ENCODE measurements around the gene PBRM1. TPM values are rescaled to one million over a fixed set of nuclear protein-coding genes. Genes with fewer than 3 reads are reported as not detected.
A peak's percentile ranks its signal among the peaks of the same experiment; 100 is the strongest.

The PBRM1 gene
- total and polyA plus RNA-seq, 2 donors (not counting 1 experiment from before 2014, with no cell fraction given): 37.2 to 97.3 TPM

GRCh38 chr3:52536112-52536368, 149.7 kb downstream of the PBRM1 start:
- Histone ChIP-seq H3K9me3 (ENCODE audit: control insufficient read depth, insufficient read depth, low read depth, low read length) (no peaks in the 10 kb centered on the region), H2AFZ (ENCODE audit: low read length) (no peak overlapping the region), H3K79me2 (ENCODE audit: control insufficient read depth, insufficient read depth, low read length) (peaks cover 46% of the 10 kb centered on the region), H4K20me1 (ENCODE audit: control insufficient read depth, extremely low read depth, insufficient read depth, low read length) (no peaks in the 10 kb centered on the region), H3K27me3 (ENCODE audit: control insufficient read depth, insufficient read depth, low read length) (no peaks in the 10 kb centered on the region), H3K36me3 (ENCODE audit: control insufficient read depth, insufficient read depth, low read length) (no peaks in the 10 kb centered on the region), H3K4me1 (ENCODE audit: control insufficient read depth, extremely low read depth, insufficient read depth, low read length) (peaks cover 11% of the 10 kb centered on the region), H3K9ac (ENCODE audit: insufficient read depth, low read length) (no peak overlapping the region), H3K4me3 (replicated peaks in 1 of 4; ENCODE audit: control extremely low read depth in 1 of 4, insufficient read depth in 1 of 4, low read depth in 3 of 4, low read length in 4 of 4) (peak overlapping the region in 2 of 4 experiments; percentile 19 to 45), H3K27ac (ENCODE audit: insufficient read depth, low read length) (no peak overlapping the region), H3K4me2 (ENCODE audit: extremely low read depth, insufficient read depth, low read length) (peak overlapping the region; percentile 79)
- no peak for DNase-seq (ENCODE audit: low read depth in 2 of 2)
- TF ChIP-seq CTCF (conservative IDR thresholded peaks at IDR 0.05 in 1 of 2, IDR thresholded peaks at IDR 0.05 in 1 of 2; ENCODE audit: low read depth in 1 of 2, low read length in 2 of 2): no peak
- TF ChIP-seq EZH2 (IDR thresholded peaks at IDR 0.05; ENCODE audit: low read length, missing control alignments): no peak

- TF ChIP-seq EZH2 (IDR thresholded peaks at IDR 0.05; ENCODE audit: low read length, missing control alignments): no peak
- TF ChIP-seq CTCF (conservative IDR thresholded peaks at IDR 0.05 in 1 of 2, IDR thresholded peaks at IDR 0.05 in 1 of 2; ENCODE audit: low read depth in 1 of 2, low read length in 2 of 2): no peak
- no peaks in the 10 kb centered on the region for H3K27me3 ChIP-seq (ENCODE audit: control insufficient read depth, insufficient read depth, low read length)
- peak overlapping the region; percentile 79 for H3K4me2 ChIP-seq (ENCODE audit: extremely low read depth, insufficient read depth, low read length)
- H3K9me3 ChIP-seq (ENCODE audit: control insufficient read depth, insufficient read depth, low read depth, low read length): no peaks in the 10 kb centered on the region
- H3K36me3 ChIP-seq (ENCODE audit: control insufficient read depth, insufficient read depth, low read length): no peaks in the 10 kb centered on the region
- no peak overlapping the region for H3K9ac ChIP-seq (ENCODE audit: insufficient read depth, low read length)
- H3K79me2 ChIP-seq (ENCODE audit: control insufficient read depth, insufficient read depth, low read length): peaks cover 49% of the 10 kb centered on the region
- H2AFZ ChIP-seq (ENCODE audit: low read length): no peak overlapping the region
- H3K4me3 ChIP-seq (replicated peaks in 1 of 4; ENCODE audit: control extremely low read depth in 1 of 4, insufficient read depth in 1 of 4, low read depth in 3 of 4, low read length in 4 of 4): peak overlapping the region in 2 of 4 experiments; percentile 19 to 45
- H3K27ac ChIP-seq (ENCODE audit: insufficient read depth, low read length): no peak overlapping the region
- no peaks in the 10 kb centered on the region for H4K20me1 ChIP-seq (ENCODE audit: control insufficient read depth, extremely low read depth, insufficient read depth, low read length)
- H3K4me1 ChIP-seq (ENCODE audit: control insufficient read depth, extremely low read depth, insufficient read depth, low read length): peaks cover 11% of the 10 kb centered on the region
- no peak for DNase-seq (ENCODE audit: low read depth in 2 of 2)
Observed at GRCh38 chr3:52535411-52536111, 150.2 kb downstream of the PBRM1 start.

GRCh38 chr3:52534281-52535183, 151.2 kb downstream of the PBRM1 start:
- Histone ChIP-seq H3K27me3 (ENCODE audit: control insufficient read depth, insufficient read depth, low read length) (no peaks in the 10 kb centered on the region), H3K79me2 (ENCODE audit: control insufficient read depth, insufficient read depth, low read length) (peaks cover 48% of the 10 kb centered on the region), H4K20me1 (ENCODE audit: control insufficient read depth, extremely low read depth, insufficient read depth, low read length) (no peaks in the 10 kb centered on the region), H2AFZ (ENCODE audit: low read length) (peak overlapping the region; percentile 40), H3K4me3 (replicated peaks in 1 of 4; ENCODE audit: control extremely low read depth in 1 of 4, insufficient read depth in 1 of 4, low read depth in 3 of 4, low read length in 4 of 4) (peak overlapping the region; percentile 37 to 68 (median 61)), H3K27ac (ENCODE audit: insufficient read depth, low read length) (peak overlapping the region; percentile 74), H3K9me3 (ENCODE audit: control insufficient read depth, insufficient read depth, low read depth, low read length) (no peaks in the 10 kb centered on the region), H3K9ac (ENCODE audit: insufficient read depth, low read length) (peak overlapping the region; percentile 64), H3K4me2 (ENCODE audit: extremely low read depth, insufficient read depth, low read length) (peak overlapping the region; percentile 89), H3K36me3 (ENCODE audit: control insufficient read depth, insufficient read depth, low read length) (no peaks in the 10 kb centered on the region), H3K4me1 (ENCODE audit: control insufficient read depth, extremely low read depth, insufficient read depth, low read length) (peaks cover 20% of the 10 kb centered on the region)
- DNase-seq (ENCODE audit: low read depth in 2 of 2): peak; percentile 27 to 46
- TF ChIP-seq EZH2 (IDR thresholded peaks at IDR 0.05; ENCODE audit: low read length, missing control alignments) (no peak), CTCF (conservative IDR thresholded peaks at IDR 0.05 in 1 of 2, IDR thresholded peaks at IDR 0.05 in 1 of 2; ENCODE audit: low read depth in 1 of 2, low read length in 2 of 2) (no peak)

All from fibroblast of lung (primary cell).